ENCODE results near the gene IMMP1L. TPM values are rescaled to one million over a fixed set of nuclear protein-coding genes. Genes with fewer than 3 reads are reported as not detected.

Gene IMMP1L, protein sequence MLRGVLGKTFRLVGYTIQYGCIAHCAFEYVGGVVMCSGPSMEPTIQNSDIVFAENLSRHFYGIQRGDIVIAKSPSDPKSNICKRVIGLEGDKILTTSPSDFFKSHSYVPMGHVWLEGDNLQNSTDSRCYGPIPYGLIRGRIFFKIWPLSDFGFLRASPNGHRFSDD
- total RNA-seq (2014; rRNA removed; shearing (Covaris generic); ENCODE audit: low replicate concordance) = 63.1 and 83.4 TPM in 2 replicates

DNA sequence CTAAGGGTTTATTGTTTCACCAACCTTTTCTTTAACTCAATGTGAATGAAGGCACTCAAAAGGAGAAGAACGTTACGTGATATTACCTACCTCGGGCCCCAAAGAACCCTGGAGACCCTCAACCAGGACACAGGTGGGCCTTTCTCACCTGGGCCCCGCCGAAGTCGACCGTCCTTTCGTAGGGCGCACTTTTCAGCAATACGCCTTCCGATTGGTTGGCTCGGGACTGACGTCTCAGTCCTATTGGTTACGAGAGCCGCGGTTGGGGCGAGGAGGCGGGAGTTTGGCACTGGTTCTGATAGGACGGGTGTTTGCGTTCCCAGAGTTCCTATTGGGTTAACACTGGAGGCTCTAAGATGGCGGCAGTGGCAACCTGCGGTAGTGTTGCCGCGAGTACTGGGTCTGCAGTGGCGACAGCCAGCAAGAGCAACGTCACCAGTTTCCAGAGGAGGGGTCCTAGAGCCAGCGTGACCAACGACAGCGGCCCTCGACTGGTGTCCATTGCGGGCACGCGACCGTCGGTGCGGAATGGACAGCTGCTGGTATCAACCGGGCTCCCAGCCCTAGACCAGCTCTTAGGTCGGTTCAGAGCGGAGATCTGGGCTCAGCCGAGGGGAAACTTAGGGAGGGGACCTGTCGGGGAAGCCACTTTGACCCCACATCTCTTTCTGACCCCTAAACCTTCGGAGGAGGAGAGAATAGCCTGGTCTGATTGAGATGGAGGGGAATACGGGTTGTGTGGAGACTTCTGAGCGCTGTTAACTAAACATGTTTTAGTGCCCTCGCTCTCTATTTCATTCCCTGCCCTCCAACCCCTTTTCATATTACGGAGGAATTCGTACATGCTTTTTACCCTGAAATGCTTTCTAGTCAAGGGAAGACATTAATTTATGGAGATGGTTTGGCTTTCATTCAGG, at the start of gene IMMP1L, which contains the start of gene ELP4:
Gene IMMP1L, minus strand, starts transcription at position 194 of the 917 bp plus-strand sequence. CDS start 46,346 bp downstream, outside the sequence.
Gene ELP4, plus strand, starts transcription at position 339 of the 917 bp plus-strand sequence. Its CDS starts 18 bp downstream, at position 357.
- H3K27me3 ChIP-seq (ENCODE audit: low read length) = no peaks in the 10 kb centered on the region
- peaks cover 30% of the 10 kb centered on the region for H3K4me1 ChIP-seq (ENCODE audit: low read length)
- H3K9me3 ChIP-seq (ENCODE audit: low read length) = no peaks in the 10 kb centered on the region
- peak within 1 kb of the TSS; percentile 86 for H3K9ac ChIP-seq (ENCODE audit: low read length)
- peak; percentile 99 for DNase-seq
- H3K79me2 ChIP-seq (ENCODE audit: low read length) = peaks cover 98% of the 10 kb centered on the region
- peaks cover 8% of the 10 kb centered on the region; the same call in 1 of the 2 replicates for H3K36me3 ChIP-seq (ENCODE audit: insufficient read depth, low read length)
- H3K4me3 ChIP-seq (ENCODE audit: low read length) = peak within 1 kb of the TSS; percentile 93
- H3K4me2 ChIP-seq (ENCODE audit: low read depth, low read length, poor library complexity, severe bottlenecking) = peak within 1 kb of the TSS; percentile 89
- H3K27ac ChIP-seq (ENCODE audit: low read length) = peak within 1 kb of the TSS; percentile 14
- H3K9me2 ChIP-seq (replicated peaks; ENCODE audit: insufficient read depth, low read length) = no peaks in the 10 kb centered on the region
- no peaks in the 10 kb centered on the region for H4K20me1 ChIP-seq (ENCODE audit: insufficient read depth, low read depth, low read length)
- H2AFZ ChIP-seq (ENCODE audit: low read length) = peak within 1 kb of the TSS; percentile 84

DNA sequence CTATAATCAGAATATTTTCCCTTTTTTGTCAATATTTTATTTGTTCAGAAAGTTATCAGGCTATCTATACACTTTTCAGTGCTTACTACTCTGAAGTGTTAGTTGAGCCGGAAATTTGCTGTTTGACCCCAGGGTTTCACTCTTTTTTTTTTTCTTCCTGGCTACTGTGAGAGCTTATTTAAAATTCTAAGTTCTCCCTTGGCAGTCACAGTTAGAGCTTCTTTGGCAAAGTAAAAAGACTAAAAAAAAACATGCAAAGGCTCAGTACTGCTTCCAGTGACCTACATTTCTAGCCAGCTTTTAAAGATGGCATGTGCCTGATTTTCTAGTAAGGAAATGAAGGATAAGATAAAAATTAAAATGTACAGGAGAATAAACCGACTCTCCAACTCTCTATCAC, 48.6 kb upstream of the IMMP1L start:
- no peak overlapping the region for H3K27ac ChIP-seq (ENCODE audit: low read length)
- no peaks in the 10 kb centered on the region for H3K9me2 ChIP-seq (replicated peaks; ENCODE audit: insufficient read depth, low read length)
- no peaks in the 10 kb centered on the region for H4K20me1 ChIP-seq (ENCODE audit: insufficient read depth, low read depth, low read length)
- H3K4me3 ChIP-seq (ENCODE audit: low read length) = no peak overlapping the region
- H3K4me2 ChIP-seq (ENCODE audit: low read depth, low read length, poor library complexity, severe bottlenecking) = no peak overlapping the region
- peaks cover 30% of the 10 kb centered on the region for H3K79me2 ChIP-seq (ENCODE audit: low read length)
- H2AFZ ChIP-seq (ENCODE audit: low read length) = no peak overlapping the region
- H3K9me3 ChIP-seq (ENCODE audit: low read length) = no peaks in the 10 kb centered on the region
- H3K27me3 ChIP-seq (ENCODE audit: low read length) = no peaks in the 10 kb centered on the region
- no peak for DNase-seq
- H3K36me3 ChIP-seq (ENCODE audit: insufficient read depth, low read length) = no peaks in the 10 kb centered on the region
- no peak overlapping the region for H3K9ac ChIP-seq (ENCODE audit: low read length)
- H3K4me1 ChIP-seq (ENCODE audit: low read length) = peaks cover 4% of the 10 kb centered on the region

DNA sequence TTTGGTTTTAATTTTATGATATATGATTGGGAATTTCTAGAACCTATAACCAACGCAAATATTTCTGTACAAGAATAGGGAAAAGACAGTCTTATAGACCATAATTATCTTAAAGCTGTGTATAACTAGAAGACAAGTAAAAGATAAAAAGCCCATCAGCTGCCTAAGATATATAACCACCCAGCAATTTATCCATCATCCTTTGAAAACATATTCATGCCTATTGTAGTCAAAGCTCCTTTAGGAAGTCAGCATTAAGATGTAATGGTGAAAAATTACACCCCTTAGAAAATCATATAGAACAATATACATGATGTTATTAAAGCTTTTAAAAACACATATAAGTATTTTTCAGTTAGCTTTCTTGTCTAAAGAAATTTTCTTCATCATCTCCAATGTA, 46.5 kb upstream of the IMMP1L start:
- Histone ChIP-seq H3K9me3 (ENCODE audit: low read length) (no peaks in the 10 kb centered on the region), H2AFZ (ENCODE audit: low read length) (no peak overlapping the region), H3K4me3 (ENCODE audit: low read length) (no peak overlapping the region), H3K79me2 (ENCODE audit: low read length) (peaks cover 27% of the 10 kb centered on the region), H3K4me1 (ENCODE audit: low read length) (peaks cover 4% of the 10 kb centered on the region), H3K9me2 (replicated peaks; ENCODE audit: insufficient read depth, low read length) (no peaks in the 10 kb centered on the region), H3K27me3 (ENCODE audit: low read length) (no peaks in the 10 kb centered on the region), H3K36me3 (ENCODE audit: insufficient read depth, low read length) (no peaks in the 10 kb centered on the region), H3K4me2 (ENCODE audit: low read depth, low read length, poor library complexity, severe bottlenecking) (no peak overlapping the region), H3K27ac (ENCODE audit: low read length) (no peak overlapping the region), H3K9ac (ENCODE audit: low read length) (no peak overlapping the region), H4K20me1 (ENCODE audit: insufficient read depth, low read depth, low read length) (no peaks in the 10 kb centered on the region)
- no peak for DNase-seq

DNA sequence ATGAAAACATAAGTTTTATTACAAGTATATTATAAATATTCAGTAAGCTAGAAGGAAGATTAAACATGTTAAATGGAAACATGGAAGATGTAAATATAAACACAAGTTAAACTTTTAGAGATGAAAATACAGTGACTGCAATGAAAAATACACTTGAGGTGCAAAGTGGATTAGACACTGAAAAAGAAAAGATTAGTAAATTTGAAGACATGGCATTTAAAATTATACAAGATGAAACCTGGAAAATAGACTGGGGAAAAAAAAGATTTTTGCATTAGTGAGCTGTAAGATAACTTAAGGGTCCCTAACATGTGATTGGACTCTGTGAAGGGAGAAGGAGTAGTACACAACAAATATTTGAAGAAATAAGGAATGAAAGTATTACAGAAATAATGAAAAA, 33.4 kb upstream of the IMMP1L start:
- Histone ChIP-seq H3K9me3 (ENCODE audit: low read length) (peaks cover 8% of the 10 kb centered on the region), H2AFZ (ENCODE audit: low read length) (no peak overlapping the region), H3K27me3 (ENCODE audit: low read length) (no peaks in the 10 kb centered on the region), H3K27ac (ENCODE audit: low read length) (no peak overlapping the region), H3K4me2 (ENCODE audit: low read depth, low read length, poor library complexity, severe bottlenecking) (no peak overlapping the region), H3K9me2 (replicated peaks; ENCODE audit: insufficient read depth, low read length) (no peaks in the 10 kb centered on the region), H3K9ac (ENCODE audit: low read length) (no peak overlapping the region), H4K20me1 (ENCODE audit: insufficient read depth, low read depth, low read length) (no peaks in the 10 kb centered on the region), H3K36me3 (ENCODE audit: insufficient read depth, low read length) (peaks cover 39% of the 10 kb centered on the region), H3K4me1 (ENCODE audit: low read length) (no peaks in the 10 kb centered on the region), H3K4me3 (ENCODE audit: low read length) (no peak overlapping the region), H3K79me2 (ENCODE audit: low read length) (0 out of 2 replicates have a peak, but pooled peaks cover under 1% of the 10 kb centered on the region)
- DNase-seq = no peak

DNA sequence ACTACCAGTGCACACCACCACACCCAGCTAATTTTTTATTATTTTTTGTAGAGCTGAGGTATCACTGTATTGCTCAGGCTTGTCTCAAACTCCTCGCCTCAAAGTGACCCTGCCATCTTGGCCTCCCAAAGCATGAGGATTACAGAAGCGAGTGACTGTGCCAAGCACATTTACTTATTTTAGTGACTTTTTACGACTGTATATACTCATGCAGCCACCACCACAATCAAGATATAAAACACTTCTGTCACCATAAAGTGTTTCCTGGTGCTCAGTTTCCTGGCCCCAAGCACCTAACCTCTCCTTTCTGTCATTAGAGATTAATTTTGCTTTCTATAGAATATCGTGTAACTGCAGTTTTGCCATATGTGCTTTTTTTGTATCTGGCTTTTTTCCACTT, 26.1 kb upstream of the IMMP1L start:
- peaks cover 13% of the 10 kb centered on the region for H3K36me3 ChIP-seq (ENCODE audit: insufficient read depth, low read length)

DNA sequence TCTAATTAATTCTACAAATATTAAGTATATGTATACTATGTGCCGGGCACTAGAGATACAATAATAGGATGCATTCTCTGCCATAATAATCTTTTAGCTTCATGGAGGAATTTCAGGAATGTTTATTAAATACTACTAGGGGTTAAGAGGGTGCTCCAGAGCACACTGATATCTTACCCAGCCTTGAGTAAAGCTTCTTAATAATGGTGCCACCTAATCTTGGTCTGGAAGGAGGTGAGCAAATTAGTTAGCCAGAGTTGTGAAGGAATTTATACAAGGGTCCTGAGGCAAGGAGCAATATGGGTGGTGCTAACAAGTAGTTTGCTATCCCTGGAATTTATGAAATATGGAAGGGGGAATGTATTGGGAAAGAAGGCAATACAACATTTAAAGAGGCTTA, 21.9 kb upstream of the IMMP1L start:
- Histone ChIP-seq H3K9me3 (ENCODE audit: low read length) (no peaks in the 10 kb centered on the region), H3K9me2 (replicated peaks; ENCODE audit: insufficient read depth, low read length) (no peaks in the 10 kb centered on the region), H3K4me2 (ENCODE audit: low read depth, low read length, poor library complexity, severe bottlenecking) (no peak overlapping the region), H3K4me3 (ENCODE audit: low read length) (no peak overlapping the region), H4K20me1 (ENCODE audit: insufficient read depth, low read depth, low read length) (no peaks in the 10 kb centered on the region), H3K9ac (ENCODE audit: low read length) (no peak overlapping the region), H3K27me3 (ENCODE audit: low read length) (no peaks in the 10 kb centered on the region), H2AFZ (ENCODE audit: low read length) (no peak overlapping the region), H3K36me3 (ENCODE audit: insufficient read depth, low read length) (no peaks in the 10 kb centered on the region), H3K4me1 (ENCODE audit: low read length) (no peaks in the 10 kb centered on the region), H3K27ac (ENCODE audit: low read length) (no peak overlapping the region), H3K79me2 (ENCODE audit: low read length) (peaks cover 29% of the 10 kb centered on the region)
- no peak for DNase-seq

More for the DNA sequence above, 26.1 kb upstream of the IMMP1L start:
- H3K4me3 ChIP-seq (ENCODE audit: low read length) = no peak overlapping the region
- H3K9ac ChIP-seq (ENCODE audit: low read length) = no peak overlapping the region
- no peaks in the 10 kb centered on the region for H3K27me3 ChIP-seq (ENCODE audit: low read length)
- no peaks in the 10 kb centered on the region for H3K9me3 ChIP-seq (ENCODE audit: low read length)
- no peaks in the 10 kb centered on the region for H3K4me1 ChIP-seq (ENCODE audit: low read length)
- no peak overlapping the region for H2AFZ ChIP-seq (ENCODE audit: low read length)
- H3K79me2 ChIP-seq (ENCODE audit: low read length) = peaks cover 20% of the 10 kb centered on the region
- no peak overlapping the region for H3K27ac ChIP-seq (ENCODE audit: low read length)
- no peak overlapping the region for H3K4me2 ChIP-seq (ENCODE audit: low read depth, low read length, poor library complexity, severe bottlenecking)
- no peak for DNase-seq
- no peaks in the 10 kb centered on the region for H4K20me1 ChIP-seq (ENCODE audit: insufficient read depth, low read depth, low read length)
- H3K9me2 ChIP-seq (replicated peaks; ENCODE audit: insufficient read depth, low read length) = no peaks in the 10 kb centered on the region

DNA sequence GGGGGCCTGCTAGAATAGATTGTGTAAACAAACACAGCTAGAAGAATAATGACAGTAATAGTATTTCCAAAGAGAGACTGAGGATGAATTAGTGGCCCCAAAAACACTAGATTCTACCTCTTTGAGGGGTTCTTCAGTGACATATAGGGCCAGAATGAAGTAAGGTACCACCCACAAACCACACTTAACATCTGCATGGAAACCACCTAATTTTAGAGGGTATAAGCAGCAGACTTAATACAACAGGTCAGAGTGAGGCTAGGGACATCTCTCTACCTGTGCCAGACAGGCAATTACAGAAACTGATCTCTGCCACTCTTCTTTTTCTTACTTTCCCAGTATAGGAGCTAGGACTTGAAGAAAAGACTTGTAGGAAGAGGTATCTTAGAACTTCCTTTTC, 20.3 kb upstream of the IMMP1L start:
- H2AFZ ChIP-seq (ENCODE audit: low read length) = no peak overlapping the region
- H4K20me1 ChIP-seq (ENCODE audit: insufficient read depth, low read depth, low read length) = no peaks in the 10 kb centered on the region
- no peak overlapping the region for H3K9ac ChIP-seq (ENCODE audit: low read length)
- no peak overlapping the region for H3K27ac ChIP-seq (ENCODE audit: low read length)
- H3K4me2 ChIP-seq (ENCODE audit: low read depth, low read length, poor library complexity, severe bottlenecking) = no peak overlapping the region
- H3K79me2 ChIP-seq (ENCODE audit: low read length) = peaks cover 22% of the 10 kb centered on the region
- no peaks in the 10 kb centered on the region for H3K27me3 ChIP-seq (ENCODE audit: low read length)
- H3K9me3 ChIP-seq (ENCODE audit: low read length) = no peaks in the 10 kb centered on the region
- H3K4me3 ChIP-seq (ENCODE audit: low read length) = no peak overlapping the region
- no peak for DNase-seq
- H3K36me3 ChIP-seq (ENCODE audit: insufficient read depth, low read length) = 0 out of 2 replicates have a peak, but pooled peaks cover 3% of the 10 kb centered on the region
- no peaks in the 10 kb centered on the region for H3K4me1 ChIP-seq (ENCODE audit: low read length)
- no peaks in the 10 kb centered on the region for H3K9me2 ChIP-seq (replicated peaks; ENCODE audit: insufficient read depth, low read length)

DNA sequence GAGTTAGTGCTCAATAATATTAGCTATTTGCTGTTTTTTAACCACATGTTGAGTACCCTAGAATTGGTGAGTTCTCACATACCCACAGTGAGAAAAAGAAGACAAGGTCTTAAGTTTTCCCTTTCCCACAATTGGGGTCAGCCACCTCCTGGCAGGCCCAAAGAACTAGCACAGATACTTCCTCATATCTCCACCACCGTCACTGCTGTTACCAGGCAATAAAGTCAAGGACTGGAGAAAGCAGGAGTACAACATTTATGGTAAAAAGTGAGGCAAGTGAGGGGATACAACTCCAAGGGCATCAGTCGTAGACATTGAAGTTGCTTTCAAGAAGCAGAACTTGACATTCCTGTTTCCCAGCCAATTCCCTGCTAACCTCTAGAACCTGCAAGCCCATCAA, 19.8 kb upstream of the IMMP1L start:
- Histone ChIP-seq H3K27me3 (ENCODE audit: low read length) (no peaks in the 10 kb centered on the region), H3K4me1 (ENCODE audit: low read length) (no peaks in the 10 kb centered on the region), H3K4me3 (ENCODE audit: low read length) (no peak overlapping the region), H3K9me2 (replicated peaks; ENCODE audit: insufficient read depth, low read length) (no peaks in the 10 kb centered on the region), H3K4me2 (ENCODE audit: low read depth, low read length, poor library complexity, severe bottlenecking) (no peak overlapping the region), H3K79me2 (ENCODE audit: low read length) (peaks cover 22% of the 10 kb centered on the region), H3K9ac (ENCODE audit: low read length) (no peak overlapping the region), H3K9me3 (ENCODE audit: low read length) (no peaks in the 10 kb centered on the region), H3K27ac (ENCODE audit: low read length) (no peak overlapping the region), H3K36me3 (ENCODE audit: insufficient read depth, low read length) (0 out of 2 replicates have a peak, but pooled peaks cover 6% of the 10 kb centered on the region), H4K20me1 (ENCODE audit: insufficient read depth, low read depth, low read length) (no peaks in the 10 kb centered on the region), H2AFZ (ENCODE audit: low read length) (no peak overlapping the region)
- DNase-seq = no peak

All from Karpas-422 (cell line).